A673 (cell line): ENCODE measurements around the gene GAS2.

Experiments
- CTCF ChIP-seq: fragments of 300-800, 200-600 bp; sonication (generic); conservative IDR thresholded peaks from 2 replicates; pipeline ENCODE4 v1.5.1; 2017; ENCODE audit warnings: low read depth, mild to moderate bottlenecking, antibody characterized with exemption, low read length, moderate library complexity, mixed read lengths
- EZH2 ChIP-seq: fragments of 200-600 bp; sonication (generic); IDR thresholded peaks from 2 replicates; pipeline ENCODE4 v1.6.1; 2017; ENCODE audit warnings: borderline replicate concordance, low read depth, mild to moderate bottlenecking, mixed read lengths, antibody characterized with exemption, low read length; ENCODE audit not compliant: poor library complexity, severe bottlenecking

DNA sequence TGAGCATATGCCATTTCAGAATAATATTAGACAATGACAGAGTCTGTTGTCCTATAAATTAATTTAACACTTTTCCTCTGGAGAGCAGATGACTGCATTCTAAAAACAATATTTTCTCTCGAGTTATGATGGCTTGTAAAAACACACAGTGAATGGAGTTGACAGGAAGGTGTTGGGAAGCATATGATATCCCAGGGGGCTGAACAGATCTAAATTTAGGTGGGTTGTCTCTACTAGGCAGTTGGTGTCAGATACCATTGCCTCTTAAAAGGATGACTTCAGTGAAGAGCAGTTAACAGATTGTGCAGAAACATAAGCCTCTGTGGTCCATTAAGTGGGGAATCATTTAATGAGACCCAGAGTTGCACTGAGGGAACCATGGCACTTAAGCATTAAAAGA is 132.5 kb downstream of the GAS2 start:
- TF ChIP-seq CTCF (no peak), EZH2 (no peak)
